GM23338 (cell line): ENCODE data around the gene ABHD5.

Experiments used
- CTCF ChIP-seq, 2 experiments: fragments of 200-600 bp in 1 of 2; sonication (generic) in 1 of 2; conservative IDR thresholded peaks; 2 replicates each; pipeline versions ENCODE4 v1.5.1 to v1.6.1; 2016 to 2017; ENCODE audit warnings: antibody characterized with exemption in 2 of 2, low read depth in 2 of 2, mild to moderate bottlenecking in 2 of 2, moderate library complexity in 1 of 2
- EZH2 ChIP-seq: fragments of 200-600 bp; sonication (generic); IDR thresholded peaks from one replicate; pipeline ENCODE4 v1.8.0; 2017; ENCODE audit warnings: antibody characterized with exemption, mild to moderate bottlenecking, low read depth; ENCODE audit not compliant: unreplicated experiment
- REST ChIP-seq: IDR thresholded peaks from one replicate; pipeline ENCODE4 v1.6.1; 2018; ENCODE audit warnings: antibody characterized with exemption; ENCODE audit not compliant: unreplicated experiment

GRCh38 chr3:43760938-43761337 is 70.2 kb downstream of the ABHD5 start:
- TF ChIP-seq CTCF (conservative IDR thresholded peaks at IDR 0.05; ENCODE audit: low read depth in 2 of 2), result no peak
- TF ChIP-seq REST, result no peak
- TF ChIP-seq EZH2, result no peak
